Activated naive CD8-positive, alpha-beta T cell treated with anti-CD3 and anti-CD28 coated beads, Interleukin-2, amount 50 U/mL, for 24 hours (primary cell): ENCODE results near the gene JAZF1.
"Not testable (repeated sequence)": the region's sequence is repeated elsewhere in the genome, so short reads cannot be mapped to it uniquely, and the experiment has no call there.

Experiments used
- ATAC-seq: fragments of 150-1000 bp; cut with Tn5 transposase; one replicate; pipeline ENCODE4 v1.10.0; 2021
- DNase-seq: peaks from one replicate; pipeline ENCODE4 v3.0.0; 2021
- H3K27ac Mint-ChIP-seq: one replicate; pipeline ENCODE4 v1.8.0; 2021; ENCODE audit warnings: mild to moderate bottlenecking, mixed read lengths
- H3K27me3 Mint-ChIP-seq: one replicate; pipeline ENCODE4 v1.8.0; 2021; ENCODE audit warnings: mixed read lengths
- H3K36me3 Mint-ChIP-seq: one replicate; pipeline ENCODE4 v1.8.0; 2021; ENCODE audit warnings: low read depth, mixed read lengths
- H3K4me1 Mint-ChIP-seq: one replicate; pipeline ENCODE4 v1.8.0; 2021; ENCODE audit warnings: mixed read lengths
- H3K4me3 Mint-ChIP-seq: one replicate; pipeline ENCODE4 v1.8.0; 2021; ENCODE audit warnings: mild to moderate bottlenecking, moderate library complexity, mixed read lengths
- H3K9me3 Mint-ChIP-seq: one replicate; pipeline ENCODE4 v1.8.0; 2021; ENCODE audit warnings: mixed read lengths

The JAZF1 gene

GRCh38 chr7:27856703-27857485 lies 323.7 kb downstream of the JAZF1 start:
- ATAC-seq, H3K4me1 Mint-ChIP-seq, H3K27ac Mint-ChIP-seq, H3K4me3 Mint-ChIP-seq, H3K27me3 Mint-ChIP-seq, DNase-seq, H3K9me3 Mint-ChIP-seq: not testable (repeated sequence)
- H3K36me3 Mint-ChIP-seq, result peaks cover 31% of the 10 kb centered on the region

DNA sequence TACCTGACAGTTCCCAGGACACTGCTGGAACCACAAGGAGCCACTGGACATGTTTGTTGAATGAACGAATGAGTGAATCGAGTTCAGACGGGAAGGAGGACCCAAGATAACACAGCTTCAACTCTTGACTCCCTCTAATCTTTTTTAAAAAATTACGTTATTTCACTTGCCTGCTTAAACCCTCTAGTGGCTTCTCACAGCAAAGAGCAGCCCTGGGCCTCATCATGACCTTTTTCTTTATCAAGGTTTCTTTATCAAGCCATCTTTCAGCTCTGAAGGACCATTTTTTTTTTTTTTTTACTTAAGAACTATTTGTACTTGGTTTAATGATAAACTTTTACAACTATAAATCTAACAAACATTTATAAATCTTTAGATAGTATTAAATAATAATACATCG lies 330.1 kb downstream of the JAZF1 start:
- peaks cover 7% of the 10 kb centered on the region for H3K36me3 Mint-ChIP-seq
- ATAC-seq, result no peak
- H3K27ac Mint-ChIP-seq, result no peak overlapping the region
- no peaks in the 10 kb centered on the region for H3K4me1 Mint-ChIP-seq
- DNase-seq, result no peak
- no peak overlapping the region for H3K4me3 Mint-ChIP-seq
- no peaks in the 10 kb centered on the region for H3K27me3 Mint-ChIP-seq
- H3K9me3 Mint-ChIP-seq, result peaks cover 4% of the 10 kb centered on the region

- H3K27ac Mint-ChIP-seq, result no peak overlapping the region
- no peaks in the 10 kb centered on the region for H3K36me3 Mint-ChIP-seq
- H3K9me3 Mint-ChIP-seq, result no peaks in the 10 kb centered on the region
- H3K27me3 Mint-ChIP-seq, result no peaks in the 10 kb centered on the region
- H3K4me1 Mint-ChIP-seq, result no peaks in the 10 kb centered on the region
- no peak overlapping the region for H3K4me3 Mint-ChIP-seq
- DNase-seq (no peak), ATAC-seq (no peak)
Observed at GRCh38 chr7:27846388-27846787, 334.2 kb downstream of the JAZF1 start.

- no peak overlapping the region for H3K27ac Mint-ChIP-seq
- H3K4me1 Mint-ChIP-seq, result peaks cover 9% of the 10 kb centered on the region
- H3K27me3 Mint-ChIP-seq, result no peaks in the 10 kb centered on the region
- H3K4me3 Mint-ChIP-seq, result no peak overlapping the region
- H3K36me3 Mint-ChIP-seq, result no peaks in the 10 kb centered on the region
- no peak for DNase-seq
- no peak for ATAC-seq
- no peaks in the 10 kb centered on the region for H3K9me3 Mint-ChIP-seq
Observed at GRCh38 chr7:27843584-27844305, 336.9 kb downstream of the JAZF1 start.

- no peaks in the 10 kb centered on the region for H3K36me3 Mint-ChIP-seq
- ATAC-seq (no peak), DNase-seq (no peak)
- no peak overlapping the region for H3K4me3 Mint-ChIP-seq
- H3K27me3 Mint-ChIP-seq, result no peaks in the 10 kb centered on the region
- H3K9me3 Mint-ChIP-seq, result no peaks in the 10 kb centered on the region
- H3K4me1 Mint-ChIP-seq, result peaks cover 9% of the 10 kb centered on the region
- H3K27ac Mint-ChIP-seq, result no peak overlapping the region
Observed at GRCh38 chr7:27842851-27843250, 337.7 kb downstream of the JAZF1 start.

DNA sequence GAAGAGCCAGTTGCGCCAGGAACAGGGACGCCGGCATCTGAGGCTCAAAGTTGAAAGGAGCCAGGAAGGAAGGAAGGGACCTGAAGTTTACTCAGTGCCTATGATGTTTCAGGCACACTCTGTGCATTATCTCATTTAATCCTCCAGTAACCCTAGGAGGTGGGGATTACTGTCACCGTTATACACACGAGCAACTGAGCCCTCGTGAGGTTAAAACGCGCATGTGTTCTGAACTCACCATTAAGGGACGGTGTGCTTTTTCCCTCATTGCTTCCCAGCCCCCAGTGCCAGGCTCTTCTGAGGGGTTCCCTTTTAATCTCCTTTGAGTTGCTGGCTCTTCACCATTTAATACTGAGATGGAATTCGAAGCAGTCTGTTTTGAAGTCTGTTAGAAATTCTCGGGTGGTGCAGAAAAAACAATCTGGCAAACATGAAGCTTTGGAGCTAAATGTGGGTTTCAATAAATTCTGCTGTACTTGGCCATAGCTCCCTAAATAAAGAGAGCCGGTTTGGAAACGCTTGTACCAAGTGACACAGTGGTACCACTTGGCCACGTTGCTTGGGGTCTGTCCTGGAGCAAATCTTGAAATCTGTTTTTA lies 338.4 kb downstream of the JAZF1 start:
- Mint-ChIP-seq H3K4me3 (no peak overlapping the region), H3K27me3 (no peaks in the 10 kb centered on the region), H3K27ac (no peak overlapping the region), H3K9me3 (no peaks in the 10 kb centered on the region), H3K4me1 (peaks cover 9% of the 10 kb centered on the region), H3K36me3 (no peaks in the 10 kb centered on the region)
- ATAC-seq (no peak), DNase-seq (no peak)

- no peak overlapping the region for H3K27ac Mint-ChIP-seq
- peaks cover 9% of the 10 kb centered on the region for H3K4me1 Mint-ChIP-seq
- no peaks in the 10 kb centered on the region for H3K36me3 Mint-ChIP-seq
- DNase-seq (no peak), ATAC-seq (peak; percentile 21)
- no peaks in the 10 kb centered on the region for H3K27me3 Mint-ChIP-seq
- no peak overlapping the region for H3K4me3 Mint-ChIP-seq
- no peaks in the 10 kb centered on the region for H3K9me3 Mint-ChIP-seq
Observed at GRCh38 chr7:27840760-27841364, 339.7 kb downstream of the JAZF1 start.

DNA sequence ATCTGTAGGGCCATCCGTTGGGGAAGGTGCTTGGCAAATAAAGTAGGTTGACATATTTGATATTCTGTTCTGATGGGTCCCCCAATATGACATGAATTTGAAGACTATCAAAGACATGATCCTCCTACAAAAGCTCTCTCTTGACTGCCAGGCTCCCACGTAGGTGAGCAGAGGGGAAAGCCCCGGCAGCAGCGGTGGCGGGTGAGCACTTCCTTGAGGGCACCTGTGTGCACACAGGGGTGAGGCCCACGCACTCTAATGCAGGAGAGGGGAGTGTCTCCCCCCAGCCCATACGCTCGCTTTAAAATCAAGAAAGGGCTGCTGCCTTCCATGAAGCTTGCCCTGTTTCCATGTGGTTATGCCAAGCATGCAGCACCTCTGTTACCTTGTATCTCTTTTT lies 340.3 kb downstream of the JAZF1 start:
- peak; percentile 61 for ATAC-seq
- Mint-ChIP-seq H3K9me3 (no peaks in the 10 kb centered on the region), H3K4me1 (peaks cover 9% of the 10 kb centered on the region), H3K4me3 (no peak overlapping the region), H3K27ac (no peak overlapping the region), H3K27me3 (no peaks in the 10 kb centered on the region), H3K36me3 (no peaks in the 10 kb centered on the region)
- DNase-seq, result peak; percentile 18

DNA sequence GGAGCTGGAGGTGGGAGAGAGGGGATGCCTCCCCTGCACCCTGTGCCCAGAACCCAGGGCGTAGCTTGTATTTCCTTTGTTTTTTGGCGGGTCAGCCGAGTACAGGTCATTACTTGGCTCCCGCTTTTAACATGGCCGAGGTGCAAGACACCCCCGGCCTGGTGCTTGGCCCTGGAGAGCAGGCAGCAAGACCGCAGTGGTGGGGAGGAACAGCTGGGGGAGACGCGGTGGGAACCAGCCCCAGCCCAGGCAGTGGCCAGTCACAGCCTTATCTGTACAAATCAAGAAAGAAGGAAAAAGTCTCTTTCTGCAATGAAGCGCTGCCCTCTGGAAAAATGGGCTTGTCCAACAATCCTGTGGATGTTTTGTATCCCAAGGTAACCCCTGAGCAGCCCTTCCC lies 341.5 kb downstream of the JAZF1 start:
- H3K4me3 Mint-ChIP-seq, result no peak overlapping the region
- no peaks in the 10 kb centered on the region for H3K9me3 Mint-ChIP-seq
- peaks cover 9% of the 10 kb centered on the region for H3K4me1 Mint-ChIP-seq
- H3K27ac Mint-ChIP-seq, result no peak overlapping the region
- peaks cover 4% of the 10 kb centered on the region for H3K36me3 Mint-ChIP-seq
- DNase-seq (no peak), ATAC-seq (no peak)
- no peaks in the 10 kb centered on the region for H3K27me3 Mint-ChIP-seq

DNA sequence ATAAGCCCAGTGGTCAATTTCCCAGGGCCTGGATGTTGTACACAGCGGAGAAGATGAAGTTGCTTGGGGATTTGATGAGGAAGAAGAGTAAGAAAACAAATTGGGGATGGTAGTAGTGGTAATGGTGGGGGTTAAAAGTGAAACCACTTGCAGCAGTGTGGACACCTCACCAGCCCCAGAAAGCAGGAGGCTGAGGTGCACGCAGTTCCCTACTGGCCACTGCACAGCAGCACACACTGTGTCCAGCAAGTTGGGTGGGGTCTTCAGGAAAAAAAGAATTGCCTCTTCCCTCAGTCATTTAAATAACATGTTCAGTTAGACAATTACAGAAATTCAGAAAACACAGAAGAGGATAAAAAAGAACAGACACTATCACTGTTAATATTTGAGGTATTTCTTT lies 344.1 kb downstream of the JAZF1 start:
- peaks cover 9% of the 10 kb centered on the region for H3K4me1 Mint-ChIP-seq
- peaks cover 6% of the 10 kb centered on the region for H3K36me3 Mint-ChIP-seq
- ATAC-seq (no peak), DNase-seq (no peak)
- no peaks in the 10 kb centered on the region for H3K9me3 Mint-ChIP-seq
- H3K27me3 Mint-ChIP-seq, result no peaks in the 10 kb centered on the region
- no peak overlapping the region for H3K27ac Mint-ChIP-seq
- no peak overlapping the region for H3K4me3 Mint-ChIP-seq

DNA sequence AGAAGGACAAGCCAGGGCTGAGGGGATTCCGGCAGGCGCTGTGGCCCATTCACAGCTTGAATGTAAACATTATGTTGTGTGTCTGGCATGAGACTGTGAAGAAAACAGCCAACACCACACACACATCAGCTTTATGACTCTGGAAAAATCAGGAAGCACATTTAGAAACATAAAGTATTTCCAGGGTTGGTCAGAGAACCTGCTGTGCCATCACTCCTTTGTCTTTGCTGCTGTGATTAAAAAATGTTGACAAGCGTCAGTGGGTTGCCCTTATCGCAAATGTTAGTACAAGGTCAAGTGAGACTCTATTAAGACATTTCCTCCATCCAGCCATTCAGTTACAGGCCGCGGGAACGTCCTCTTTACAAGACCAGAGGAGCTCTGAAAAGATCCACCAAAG lies 345.2 kb downstream of the JAZF1 start:
- no peak overlapping the region for H3K27ac Mint-ChIP-seq
- H3K4me1 Mint-ChIP-seq, result peaks cover 6% of the 10 kb centered on the region
- no peaks in the 10 kb centered on the region for H3K9me3 Mint-ChIP-seq
- no peak for DNase-seq
- no peak overlapping the region for H3K4me3 Mint-ChIP-seq
- H3K36me3 Mint-ChIP-seq, result peaks cover 6% of the 10 kb centered on the region
- ATAC-seq, result no peak
- H3K27me3 Mint-ChIP-seq, result no peaks in the 10 kb centered on the region

- Mint-ChIP-seq H3K27ac (no peak overlapping the region), H3K27me3 (no peaks in the 10 kb centered on the region), H3K9me3 (no peaks in the 10 kb centered on the region), H3K36me3 (peaks cover 6% of the 10 kb centered on the region), H3K4me1 (no peaks in the 10 kb centered on the region), H3K4me3 (no peak overlapping the region)
- no peak for DNase-seq
- ATAC-seq, result no peak
Observed at GRCh38 chr7:27834179-27834921, 346.2 kb downstream of the JAZF1 start.

DNA sequence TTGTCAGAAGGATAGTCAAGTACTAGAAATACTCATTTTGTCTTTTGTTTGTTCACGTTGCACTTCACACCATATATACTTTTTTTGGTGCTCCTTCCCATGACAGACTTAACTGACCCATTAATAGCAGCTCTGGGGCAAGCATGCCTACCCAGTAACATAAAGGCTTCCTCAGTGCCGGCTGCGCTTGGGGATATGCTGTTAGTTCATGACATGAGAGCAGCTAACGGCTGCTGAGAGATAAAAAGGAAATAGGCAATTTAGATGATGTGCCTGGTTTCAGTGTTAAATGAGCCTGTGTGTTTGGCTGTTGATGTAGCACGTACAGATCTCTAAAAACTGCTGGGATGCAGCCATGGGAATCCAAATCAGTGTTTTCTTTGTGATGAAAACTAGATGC lies 354.2 kb downstream of the JAZF1 start:
- H3K9me3 Mint-ChIP-seq, result no peaks in the 10 kb centered on the region
- no peak overlapping the region for H3K27ac Mint-ChIP-seq
- DNase-seq, result no peak
- no peaks in the 10 kb centered on the region for H3K27me3 Mint-ChIP-seq
- H3K4me1 Mint-ChIP-seq, result no peaks in the 10 kb centered on the region
- H3K4me3 Mint-ChIP-seq, result no peak overlapping the region
- H3K36me3 Mint-ChIP-seq, result peaks cover 14% of the 10 kb centered on the region
- ATAC-seq, result no peak

DNA sequence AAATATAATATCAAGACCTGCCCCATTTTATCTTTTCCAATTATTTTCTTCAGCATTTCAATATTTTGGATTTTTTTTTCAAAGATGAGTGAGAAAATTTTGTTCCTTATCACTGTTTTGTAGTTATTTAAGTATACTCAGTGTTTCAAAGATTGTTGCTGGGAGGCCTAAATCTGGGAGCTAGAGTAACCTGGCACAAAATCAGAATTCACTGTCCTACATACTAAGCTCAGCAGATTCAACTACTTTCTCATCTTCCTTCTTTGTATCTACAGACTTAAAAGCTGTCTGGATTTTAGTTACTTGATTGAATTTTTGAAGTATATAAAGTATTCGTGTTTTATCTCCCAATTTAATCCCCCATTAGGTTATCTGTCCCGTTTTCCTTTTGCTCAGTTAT lies 354.7 kb downstream of the JAZF1 start:
- Mint-ChIP-seq H3K36me3 (peaks cover 14% of the 10 kb centered on the region), H3K9me3 (no peaks in the 10 kb centered on the region), H3K27ac (no peak overlapping the region), H3K4me3 (no peak overlapping the region), H3K27me3 (no peaks in the 10 kb centered on the region), H3K4me1 (no peaks in the 10 kb centered on the region)
- no peak for DNase-seq
- no peak for ATAC-seq
